ENCODE results near the gene HIF3A.
A peak's percentile ranks its signal among the peaks of the same experiment; 100 is the strongest.
"Not testable (repeated sequence)": the region's sequence is repeated elsewhere in the genome, so short reads cannot be mapped to it uniquely, and the experiment has no call there.

The HIF3A gene

GRCh38 chr19:46296722-46297461, at the start of gene HIF3A:
Gene HIF3A, plus strand, starts transcription at chr19:46297042. Its CDS starts 35 bp downstream, at chr19:46297077.
- peak; percentile 35 for DNase-seq (ENCODE audit: low spot score)

- no peak for DNase-seq (ENCODE audit: low spot score)
Measured at GRCh38 chr19:46250076-46250735, 46.6 kb upstream of the HIF3A start.

GRCh38 chr19:46251416-46251815, 45.4 kb upstream of the HIF3A start:
- DNase-seq (ENCODE audit: low spot score) = no peak

- DNase-seq (ENCODE audit: low spot score) = no peak
Measured at GRCh38 chr19:46254776-46255175, 42.1 kb upstream of the HIF3A start.

- no peak for DNase-seq (ENCODE audit: low spot score)
Measured at GRCh38 chr19:46256855-46257254, 40.0 kb upstream of the HIF3A start.

- not testable (repeated sequence) for DNase-seq (ENCODE audit: low spot score)
Measured at GRCh38 chr19:46261501-46261900, 35.3 kb upstream of the HIF3A start.

GRCh38 chr19:46262684-46263296, 34.1 kb upstream of the HIF3A start:
- peak; percentile 15 for DNase-seq (ENCODE audit: low spot score)

- not testable (repeated sequence) for DNase-seq (ENCODE audit: low spot score)
Measured at GRCh38 chr19:46264801-46265200, 32.0 kb upstream of the HIF3A start.

- peak; percentile 85 for DNase-seq (ENCODE audit: low spot score)
Measured at GRCh38 chr19:46265217-46265828, 31.5 kb upstream of the HIF3A start.

GRCh38 chr19:46269101-46269500, 27.7 kb upstream of the HIF3A start:
- no peak for DNase-seq (ENCODE audit: low spot score)

- no peak for DNase-seq (ENCODE audit: low spot score)
Measured at GRCh38 chr19:46270521-46271256, 26.2 kb upstream of the HIF3A start.

- peak; percentile 78 for DNase-seq (ENCODE audit: low spot score)
Measured at GRCh38 chr19:46271481-46272197, 25.2 kb upstream of the HIF3A start.

- DNase-seq (ENCODE audit: low spot score) = not testable (repeated sequence)
Measured at GRCh38 chr19:46273931-46274330, 22.9 kb upstream of the HIF3A start.

GRCh38 chr19:46279177-46279576, 17.7 kb upstream of the HIF3A start:
- DNase-seq (ENCODE audit: low spot score) = no peak

GRCh38 chr19:46283771-46284170, 13.1 kb upstream of the HIF3A start:
- no peak for DNase-seq (ENCODE audit: low spot score)

GRCh38 chr19:46284635-46285034, 12.2 kb upstream of the HIF3A start:
- DNase-seq (ENCODE audit: low spot score) = no peak

GRCh38 chr19:46287585-46287984, 9.3 kb upstream of the HIF3A start:
- no peak for DNase-seq (ENCODE audit: low spot score)

GRCh38 chr19:46288896-46289588, 7.8 kb upstream of the HIF3A start:
- DNase-seq (ENCODE audit: low spot score) = peak; percentile 60

- DNase-seq (ENCODE audit: low spot score) = no peak
Measured at GRCh38 chr19:46289724-46290619, 6.9 kb upstream of the HIF3A start.

GRCh38 chr19:46291829-46292228, 5.0 kb upstream of the HIF3A start:
- no peak for DNase-seq (ENCODE audit: low spot score)
